ENCODE results near the gene LDHA.
"Not testable (repeated sequence)": the region's sequence is repeated elsewhere in the genome, so short reads cannot be mapped to it uniquely, and the experiment has no call there.

The LDHA gene

GRCh38 chr11:18404062-18404461 lies 9.7 kb downstream of the LDHA start:
- no peak overlapping the region for H3K27ac ChIP-seq
- no peak overlapping the region for H3K9ac ChIP-seq (ENCODE audit: insufficient read length)
- peaks cover 89% of the 10 kb centered on the region for H3K36me3 ChIP-seq (ENCODE audit: insufficient read depth, low read length)
- TF ChIP-seq POLR2AphosphoS5 (IDR thresholded peaks at IDR 0.05; ENCODE audit: borderline replicate concordance, low read depth, low read length) (no peak), FOXP2 (optimal IDR thresholded peaks at IDR 0.05; ENCODE audit: control extremely low read depth, extremely low read length, insufficient read depth) (no peak), EZH2 (IDR thresholded peaks at IDR 0.05) (no peak)
- no peak for DNase-seq (ENCODE audit: low read depth, low spot score)
- H3K9me3 ChIP-seq (ENCODE audit: low read depth, low read length): no peaks in the 10 kb centered on the region
- no peak overlapping the region for H3K4me3 ChIP-seq

GRCh38 chr11:18407400-18407799 lies 13.0 kb downstream of the LDHA start:
- Histone ChIP-seq H3K27ac (0 out of 2 replicates have a peak overlapping the region, but pooled peaks have one; percentile 56), H3K36me3 (ENCODE audit: insufficient read depth, low read length) (peaks cover 62% of the 10 kb centered on the region)
- H3K9ac ChIP-seq (ENCODE audit: insufficient read length); DNase-seq (ENCODE audit: low read depth, low spot score); H3K9me3 ChIP-seq (ENCODE audit: low read depth, low read length); H3K4me3 ChIP-seq: not testable (repeated sequence)

- TF ChIP-seq POLR2AphosphoS5 (IDR thresholded peaks at IDR 0.05; ENCODE audit: borderline replicate concordance, low read depth, low read length) (peak; percentile 68; the same call in 1 of the 2 replicates), FOXP2 (optimal IDR thresholded peaks at IDR 0.05; ENCODE audit: control extremely low read depth, extremely low read length, insufficient read depth) (no peak), EZH2 (IDR thresholded peaks at IDR 0.05) (no peak)
- no peak for DNase-seq (ENCODE audit: low read depth, low spot score)
- H3K4me3 ChIP-seq: no peak overlapping the region
- H3K9ac ChIP-seq (ENCODE audit: insufficient read length): no peak overlapping the region
- H3K9me3 ChIP-seq (ENCODE audit: low read depth, low read length): no peaks in the 10 kb centered on the region
- H3K36me3 ChIP-seq (ENCODE audit: insufficient read depth, low read length): peaks cover 49% of the 10 kb centered on the region
- peak overlapping the region; percentile 56 for H3K27ac ChIP-seq
Observed at GRCh38 chr11:18408558-18409291, 14.4 kb downstream of the LDHA start.

- Histone ChIP-seq H3K4me3 (no peak overlapping the region), H3K27ac (no peak overlapping the region), H3K36me3 (ENCODE audit: insufficient read depth, low read length) (no peaks in the 10 kb centered on the region), H3K9ac (ENCODE audit: insufficient read length) (no peak overlapping the region), H3K9me3 (ENCODE audit: low read depth, low read length) (no peaks in the 10 kb centered on the region)
- TF ChIP-seq FOXP2 (optimal IDR thresholded peaks at IDR 0.05; ENCODE audit: control extremely low read depth, extremely low read length, insufficient read depth) (no peak), POLR2AphosphoS5 (IDR thresholded peaks at IDR 0.05; ENCODE audit: borderline replicate concordance, low read depth, low read length) (no peak), EZH2 (IDR thresholded peaks at IDR 0.05) (no peak)
- no peak for DNase-seq (ENCODE audit: low read depth, low spot score)
Observed at GRCh38 chr11:18416459-18416858, 22.1 kb downstream of the LDHA start.

- Histone ChIP-seq H3K9me3 (ENCODE audit: low read depth, low read length) (no peaks in the 10 kb centered on the region), H3K27ac (no peak overlapping the region), H3K9ac (ENCODE audit: insufficient read length) (no peak overlapping the region), H3K4me3 (no peak overlapping the region), H3K36me3 (ENCODE audit: insufficient read depth, low read length) (no peaks in the 10 kb centered on the region)
- DNase-seq (ENCODE audit: low read depth, low spot score): no peak
- TF ChIP-seq FOXP2 (optimal IDR thresholded peaks at IDR 0.05; ENCODE audit: control extremely low read depth, extremely low read length, insufficient read depth): no peak
Observed at GRCh38 chr11:18419040-18419439, 24.7 kb downstream of the LDHA start.

GRCh38 chr11:18420067-18420466 lies 25.7 kb downstream of the LDHA start:
- Histone ChIP-seq H3K36me3 (ENCODE audit: insufficient read depth, low read length) (no peaks in the 10 kb centered on the region), H3K4me3 (no peak overlapping the region), H3K9me3 (ENCODE audit: low read depth, low read length) (no peaks in the 10 kb centered on the region), H3K27ac (peak overlapping the region; percentile 72; the same call in 1 of the 2 replicates), H3K9ac (ENCODE audit: insufficient read length) (no peak overlapping the region)
- TF ChIP-seq POLR2AphosphoS5 (IDR thresholded peaks at IDR 0.05; ENCODE audit: borderline replicate concordance, low read depth, low read length) (no peak), EZH2 (IDR thresholded peaks at IDR 0.05) (no peak), FOXP2 (optimal IDR thresholded peaks at IDR 0.05; ENCODE audit: control extremely low read depth, extremely low read length, insufficient read depth) (no peak)
- DNase-seq (ENCODE audit: low read depth, low spot score): no peak

- Histone ChIP-seq H3K27ac (no peak overlapping the region), H3K9me3 (ENCODE audit: low read depth, low read length) (no peaks in the 10 kb centered on the region), H3K9ac (ENCODE audit: insufficient read length) (no peak overlapping the region), H3K36me3 (ENCODE audit: insufficient read depth, low read length) (no peaks in the 10 kb centered on the region), H3K4me3 (no peak overlapping the region)
- DNase-seq (ENCODE audit: low read depth, low spot score): no peak
- TF ChIP-seq FOXP2 (optimal IDR thresholded peaks at IDR 0.05; ENCODE audit: control extremely low read depth, extremely low read length, insufficient read depth): no peak
- no peak for TF ChIP-seq EZH2 (IDR thresholded peaks at IDR 0.05)
- TF ChIP-seq POLR2AphosphoS5 (IDR thresholded peaks at IDR 0.05; ENCODE audit: borderline replicate concordance, low read depth, low read length): no peak
Observed at GRCh38 chr11:18427240-18427639, 32.9 kb downstream of the LDHA start.

- no peak overlapping the region for H3K4me3 ChIP-seq
- TF ChIP-seq EZH2 (IDR thresholded peaks at IDR 0.05) (no peak), FOXP2 (optimal IDR thresholded peaks at IDR 0.05; ENCODE audit: control extremely low read depth, extremely low read length, insufficient read depth) (no peak), POLR2AphosphoS5 (IDR thresholded peaks at IDR 0.05; ENCODE audit: borderline replicate concordance, low read depth, low read length) (no peak)
- no peak overlapping the region for H3K27ac ChIP-seq
Observed at GRCh38 chr11:18429332-18429731, 35.0 kb downstream of the LDHA start.

GRCh38 chr11:18438691-18439090 lies 44.3 kb downstream of the LDHA start:
- H3K4me3 ChIP-seq: no peak overlapping the region
- TF ChIP-seq EZH2 (IDR thresholded peaks at IDR 0.05) (no peak), FOXP2 (optimal IDR thresholded peaks at IDR 0.05; ENCODE audit: control extremely low read depth, extremely low read length, insufficient read depth) (no peak), POLR2AphosphoS5 (IDR thresholded peaks at IDR 0.05; ENCODE audit: borderline replicate concordance, low read depth, low read length) (no peak)
- DNase-seq (ENCODE audit: low read depth, low spot score): no peak
- no peak overlapping the region for H3K27ac ChIP-seq
- no peak overlapping the region for H3K9ac ChIP-seq (ENCODE audit: insufficient read length)
- no peaks in the 10 kb centered on the region for H3K9me3 ChIP-seq (ENCODE audit: low read depth, low read length)
- H3K36me3 ChIP-seq (ENCODE audit: insufficient read depth, low read length): no peaks in the 10 kb centered on the region

More at GRCh38 chr11:18429332-18429731, 35.0 kb downstream of the LDHA start:
- no peak for DNase-seq (ENCODE audit: low read depth, low spot score)
- H3K9me3 ChIP-seq (ENCODE audit: low read depth, low read length): no peaks in the 10 kb centered on the region
- H3K36me3 ChIP-seq (ENCODE audit: insufficient read depth, low read length): no peaks in the 10 kb centered on the region
- no peak overlapping the region for H3K9ac ChIP-seq (ENCODE audit: insufficient read length)

Measured in SK-N-MC (cell line).